ENCODE measurements around the gene TTLL11.
A peak's percentile ranks its signal among the peaks of the same experiment; 100 is the strongest.
"Not testable (repeated sequence)": the region's sequence is repeated elsewhere in the genome, so short reads cannot be mapped to it uniquely, and the experiment has no call there.

Gene TTLL11

DNA sequence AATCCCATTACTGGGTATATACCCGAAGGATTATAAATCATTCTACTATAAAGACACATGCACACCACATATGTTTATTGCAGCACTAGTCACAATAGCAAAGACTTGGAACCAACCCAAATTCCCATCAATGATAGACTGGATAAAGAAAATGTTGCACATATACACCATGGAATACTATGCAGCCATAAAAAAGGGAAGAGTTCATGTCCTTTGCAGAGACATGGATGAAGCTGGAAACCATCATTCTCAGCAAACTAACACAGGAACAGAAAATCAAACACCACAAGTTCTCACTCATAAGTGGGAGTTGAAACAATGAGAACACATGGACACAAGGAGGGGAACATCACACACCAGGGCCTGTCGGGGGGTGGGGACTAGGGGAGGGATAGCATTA is 198.7 kb downstream of the TTLL11 start:
- H3K4me1 ChIP-seq (ENCODE audit: control insufficient read depth, insufficient read depth, low read length); H3K36me3 ChIP-seq (ENCODE audit: control insufficient read depth, insufficient read depth, low read length, severe bottlenecking); H3K4me3 ChIP-seq (ENCODE audit: low read length); H3K9ac ChIP-seq (ENCODE audit: low read length); DNase-seq (ENCODE audit: low read depth); H3K27me3 ChIP-seq (replicated peaks; ENCODE audit: control insufficient read depth, insufficient read depth, low read length); H3K9me3 ChIP-seq (ENCODE audit: control insufficient read depth, low read length): not testable (repeated sequence)

DNA sequence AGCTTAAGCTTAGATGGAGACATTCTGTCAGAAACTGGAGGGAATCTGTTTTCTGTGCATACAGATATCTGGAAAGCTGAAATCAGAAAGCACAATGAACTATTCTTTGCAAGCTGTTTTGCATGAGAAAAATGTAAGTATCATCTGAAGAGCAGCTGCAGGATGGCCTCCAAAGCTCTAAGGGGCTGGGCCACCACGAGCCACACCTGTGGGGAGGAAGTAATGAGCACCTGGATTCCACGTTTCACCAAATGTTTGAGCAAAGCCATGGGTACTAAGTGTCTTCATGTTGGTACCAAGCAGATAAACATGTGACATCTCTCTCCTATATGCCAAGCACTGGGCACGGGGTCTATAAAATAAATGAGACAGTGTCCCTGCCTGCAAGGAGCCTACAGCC is 199.3 kb downstream of the TTLL11 start:
- no peaks in the 10 kb centered on the region for H3K27me3 ChIP-seq (replicated peaks; ENCODE audit: control insufficient read depth, insufficient read depth, low read length)
- no peak for DNase-seq (ENCODE audit: low read depth)
- H3K36me3 ChIP-seq (ENCODE audit: control insufficient read depth, insufficient read depth, low read length, severe bottlenecking), result no peaks in the 10 kb centered on the region
- H3K9me3 ChIP-seq (ENCODE audit: control insufficient read depth, low read length), result no peaks in the 10 kb centered on the region
- no peak overlapping the region for H3K9ac ChIP-seq (ENCODE audit: low read length)
- peaks cover 6% of the 10 kb centered on the region for H3K4me1 ChIP-seq (ENCODE audit: control insufficient read depth, insufficient read depth, low read length)
- no peak overlapping the region for H3K4me3 ChIP-seq (ENCODE audit: low read length)

DNA sequence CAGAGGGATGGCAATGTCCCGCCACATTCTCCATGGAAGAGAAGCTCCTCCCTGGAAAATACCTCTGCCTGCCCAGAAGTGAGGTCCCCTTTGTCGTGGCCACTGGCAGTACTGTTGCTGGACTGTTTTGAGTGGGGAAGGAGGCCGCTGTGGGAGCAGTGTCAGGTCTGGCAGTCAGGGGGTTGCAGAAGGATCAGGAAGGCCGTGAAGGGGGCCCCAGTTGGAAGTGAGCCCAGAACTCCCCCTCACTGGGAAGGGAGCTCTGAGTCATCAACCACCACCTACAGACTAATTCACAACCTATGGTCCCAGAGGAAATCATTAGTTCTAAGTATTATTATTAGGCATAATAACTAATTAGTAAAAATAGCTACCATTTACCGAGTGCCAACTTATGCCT is 200.4 kb downstream of the TTLL11 start:
- no peak for DNase-seq (ENCODE audit: low read depth)
- no peaks in the 10 kb centered on the region for H3K36me3 ChIP-seq (ENCODE audit: control insufficient read depth, insufficient read depth, low read length, severe bottlenecking)
- no peaks in the 10 kb centered on the region for H3K27me3 ChIP-seq (replicated peaks; ENCODE audit: control insufficient read depth, insufficient read depth, low read length)
- H3K9ac ChIP-seq (ENCODE audit: low read length), result no peak overlapping the region
- H3K4me1 ChIP-seq (ENCODE audit: control insufficient read depth, insufficient read depth, low read length), result peaks cover 17% of the 10 kb centered on the region
- H3K9me3 ChIP-seq (ENCODE audit: control insufficient read depth, low read length), result no peaks in the 10 kb centered on the region
- no peak overlapping the region for H3K4me3 ChIP-seq (ENCODE audit: low read length)

DNA sequence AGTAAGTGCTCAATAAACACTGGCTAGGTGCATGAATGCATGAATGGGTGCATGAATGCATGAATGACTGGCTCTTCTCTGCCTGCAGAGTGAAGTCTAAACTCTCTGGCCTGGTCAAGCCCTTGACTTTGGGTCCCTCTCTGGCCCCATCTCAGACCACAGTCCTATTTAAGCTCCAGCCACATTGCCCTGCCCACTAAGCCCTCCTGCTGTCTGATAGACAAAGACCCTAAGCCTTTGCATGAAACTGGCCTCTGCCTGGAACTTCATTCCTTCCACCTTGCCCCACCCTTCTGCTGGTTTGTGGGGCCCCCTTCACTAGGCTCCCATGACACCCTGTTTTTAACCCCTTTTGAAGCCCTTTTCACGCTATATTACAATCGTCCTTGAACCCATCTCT is 202.4 kb downstream of the TTLL11 start:
- Histone ChIP-seq H3K4me1 (ENCODE audit: control insufficient read depth, insufficient read depth, low read length) (peaks cover 21% of the 10 kb centered on the region), H3K9ac (ENCODE audit: low read length) (no peak overlapping the region), H3K9me3 (ENCODE audit: control insufficient read depth, low read length) (no peaks in the 10 kb centered on the region), H3K27me3 (replicated peaks; ENCODE audit: control insufficient read depth, insufficient read depth, low read length) (no peaks in the 10 kb centered on the region), H3K36me3 (ENCODE audit: control insufficient read depth, insufficient read depth, low read length, severe bottlenecking) (no peaks in the 10 kb centered on the region), H3K4me3 (ENCODE audit: low read length) (no peak overlapping the region)
- no peak for DNase-seq (ENCODE audit: low read depth)

DNA sequence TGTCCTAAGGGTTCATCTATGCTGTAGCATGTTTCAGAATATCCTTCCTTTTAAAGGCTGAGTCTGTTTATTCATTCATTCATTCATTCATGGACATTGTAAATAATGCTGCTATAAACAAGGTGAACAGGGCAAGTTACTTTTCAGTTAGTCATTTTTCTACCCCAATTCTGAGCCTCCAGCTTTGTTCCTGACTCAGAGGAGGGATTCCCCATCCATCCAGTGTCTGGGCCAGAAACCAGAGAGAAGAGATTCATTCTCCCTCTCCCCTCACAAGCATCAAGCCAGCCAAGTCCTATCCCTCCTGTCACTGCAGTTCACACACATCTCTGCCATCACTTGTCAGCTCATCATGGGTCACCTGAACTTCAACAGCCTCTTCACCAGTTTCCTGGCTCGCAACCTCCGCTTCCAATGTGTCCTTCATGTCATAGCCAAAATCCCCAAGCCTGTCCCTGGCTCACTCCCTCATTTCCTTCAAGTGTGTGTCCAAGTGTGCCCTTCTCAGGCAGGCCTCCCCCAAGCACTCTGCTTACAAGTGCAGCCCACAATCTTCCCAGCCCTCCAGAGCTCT is 203.0 kb downstream of the TTLL11 start:
- Histone ChIP-seq H3K4me1 (ENCODE audit: control insufficient read depth, insufficient read depth, low read length) (peaks cover 21% of the 10 kb centered on the region), H3K4me3 (ENCODE audit: low read length) (no peak overlapping the region), H3K9me3 (ENCODE audit: control insufficient read depth, low read length) (no peaks in the 10 kb centered on the region), H3K9ac (ENCODE audit: low read length) (no peak overlapping the region), H3K36me3 (ENCODE audit: control insufficient read depth, insufficient read depth, low read length, severe bottlenecking) (no peaks in the 10 kb centered on the region), H3K27me3 (replicated peaks; ENCODE audit: control insufficient read depth, insufficient read depth, low read length) (no peaks in the 10 kb centered on the region)
- DNase-seq (ENCODE audit: low read depth), result peak; percentile 38

DNA sequence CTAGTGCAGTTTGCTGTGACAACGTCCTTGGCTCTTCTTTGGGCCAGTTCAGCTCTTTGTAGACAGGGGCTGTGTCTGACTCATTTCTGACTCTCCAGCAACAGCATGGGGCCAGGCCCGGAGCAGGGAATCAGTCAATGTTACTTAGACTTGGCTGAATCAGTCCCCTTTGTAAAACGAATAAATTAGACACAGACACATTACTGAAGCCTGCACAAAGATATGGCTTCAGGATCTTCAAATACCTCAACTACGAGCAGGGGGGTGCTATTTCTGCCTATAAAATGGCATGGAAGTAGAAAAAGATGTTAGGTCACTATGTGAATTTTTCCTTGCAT is 204.7 kb downstream of the TTLL11 start:
- Histone ChIP-seq H3K36me3 (ENCODE audit: control insufficient read depth, insufficient read depth, low read length, severe bottlenecking) (no peaks in the 10 kb centered on the region), H3K9ac (ENCODE audit: low read length) (no peak overlapping the region)

DNA sequence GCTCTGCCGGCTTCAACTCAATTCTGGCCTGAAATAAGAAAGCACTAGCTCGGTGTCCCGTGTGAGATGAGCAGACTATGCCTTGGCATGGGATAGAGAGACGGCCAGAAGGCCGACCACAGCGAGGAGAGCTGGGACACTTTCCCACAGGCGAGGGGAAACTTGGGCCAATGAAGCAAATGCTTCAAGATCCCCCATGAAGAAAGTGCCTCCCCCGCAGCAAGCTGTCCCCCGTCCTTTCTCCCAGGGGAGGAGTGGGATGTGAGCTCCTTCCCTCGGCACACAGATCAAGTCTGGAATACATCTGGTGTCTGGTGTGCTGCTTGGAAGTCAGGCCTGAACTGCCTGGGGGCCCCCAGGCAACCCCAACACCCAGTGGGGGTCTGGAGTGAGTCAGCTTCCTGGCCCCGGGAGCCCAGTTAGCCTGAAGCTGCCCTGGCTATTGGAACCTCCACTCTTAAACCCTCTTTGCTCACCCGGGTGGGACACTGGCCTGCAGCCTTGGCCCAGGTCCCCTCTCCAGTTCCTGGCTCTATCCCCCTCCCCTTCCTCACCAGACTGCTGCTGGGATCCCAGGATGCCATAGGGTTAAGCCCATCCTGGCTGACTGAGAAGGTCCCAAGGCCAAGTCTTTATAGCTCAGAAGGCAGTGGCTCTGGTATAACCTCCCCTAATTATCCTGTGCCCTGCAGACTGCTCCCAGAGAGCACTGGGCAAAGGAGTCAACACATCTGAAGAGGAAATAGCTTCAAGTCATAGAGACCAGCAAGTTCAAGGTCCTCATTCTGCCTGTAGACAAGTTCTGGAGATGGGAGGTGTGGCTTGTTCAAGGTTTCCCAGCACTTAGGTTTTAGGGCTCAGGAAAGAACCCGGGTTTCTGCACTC is 205.3 kb downstream of the TTLL11 start:
- no peaks in the 10 kb centered on the region for H3K27me3 ChIP-seq (replicated peaks; ENCODE audit: control insufficient read depth, insufficient read depth, low read length)
- H3K4me3 ChIP-seq (ENCODE audit: low read length), result no peak overlapping the region
- H3K9me3 ChIP-seq (ENCODE audit: control insufficient read depth, low read length), result no peaks in the 10 kb centered on the region
- peaks cover 25% of the 10 kb centered on the region for H3K4me1 ChIP-seq (ENCODE audit: control insufficient read depth, insufficient read depth, low read length)
- H3K36me3 ChIP-seq (ENCODE audit: control insufficient read depth, insufficient read depth, low read length, severe bottlenecking), result no peaks in the 10 kb centered on the region
- no peak for DNase-seq (ENCODE audit: low read depth)
- no peak overlapping the region for H3K9ac ChIP-seq (ENCODE audit: low read length)

More for the DNA sequence above, 204.7 kb downstream of the TTLL11 start:
- Histone ChIP-seq H3K27me3 (replicated peaks; ENCODE audit: control insufficient read depth, insufficient read depth, low read length) (no peaks in the 10 kb centered on the region), H3K9me3 (ENCODE audit: control insufficient read depth, low read length) (no peaks in the 10 kb centered on the region), H3K4me3 (ENCODE audit: low read length) (no peak overlapping the region), H3K4me1 (ENCODE audit: control insufficient read depth, insufficient read depth, low read length) (peaks cover 21% of the 10 kb centered on the region)
- DNase-seq (ENCODE audit: low read depth), result peak; percentile 64

DNA sequence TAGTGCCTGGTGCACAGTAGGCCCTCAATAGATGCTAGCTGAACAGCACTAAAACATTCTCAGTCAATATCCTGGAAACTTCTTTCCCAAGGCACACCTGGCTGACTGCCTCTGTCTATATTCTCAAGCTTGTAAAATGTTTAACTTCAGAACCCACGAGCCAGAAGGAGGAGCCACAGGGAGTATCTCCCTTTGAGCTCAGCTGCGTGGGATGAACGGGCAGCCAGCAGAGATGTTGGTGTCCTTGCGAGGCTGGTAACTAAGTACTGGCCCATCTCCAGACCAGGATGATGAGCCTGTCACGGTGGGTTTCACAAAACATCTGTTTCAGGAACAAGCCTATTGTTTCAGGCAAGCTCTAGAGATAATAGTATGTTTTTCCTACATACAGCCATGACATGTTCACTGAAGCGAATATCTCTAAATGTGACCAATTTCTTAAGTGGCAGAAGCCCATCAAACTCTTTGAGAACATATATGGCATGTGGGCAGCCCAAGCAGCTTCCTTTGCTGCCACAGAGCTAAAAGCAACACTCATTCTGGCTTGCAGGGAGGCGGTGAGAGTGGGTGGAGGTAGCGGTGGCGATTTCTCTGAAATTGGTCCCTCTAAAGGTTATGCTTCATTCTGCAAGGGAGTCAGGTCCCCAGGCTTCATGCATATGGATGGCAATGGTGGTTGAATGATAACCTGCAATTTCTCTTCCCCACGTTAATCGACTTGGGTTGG is 206.2 kb downstream of the TTLL11 start:
- Histone ChIP-seq H3K4me1 (ENCODE audit: control insufficient read depth, insufficient read depth, low read length) (peaks cover 25% of the 10 kb centered on the region), H3K9ac (ENCODE audit: low read length) (no peak overlapping the region), H3K36me3 (ENCODE audit: control insufficient read depth, insufficient read depth, low read length, severe bottlenecking) (no peaks in the 10 kb centered on the region), H3K4me3 (ENCODE audit: low read length) (no peak overlapping the region), H3K27me3 (replicated peaks; ENCODE audit: control insufficient read depth, insufficient read depth, low read length) (no peaks in the 10 kb centered on the region), H3K9me3 (ENCODE audit: control insufficient read depth, low read length) (no peaks in the 10 kb centered on the region)
- DNase-seq (ENCODE audit: low read depth), result no peak

DNA sequence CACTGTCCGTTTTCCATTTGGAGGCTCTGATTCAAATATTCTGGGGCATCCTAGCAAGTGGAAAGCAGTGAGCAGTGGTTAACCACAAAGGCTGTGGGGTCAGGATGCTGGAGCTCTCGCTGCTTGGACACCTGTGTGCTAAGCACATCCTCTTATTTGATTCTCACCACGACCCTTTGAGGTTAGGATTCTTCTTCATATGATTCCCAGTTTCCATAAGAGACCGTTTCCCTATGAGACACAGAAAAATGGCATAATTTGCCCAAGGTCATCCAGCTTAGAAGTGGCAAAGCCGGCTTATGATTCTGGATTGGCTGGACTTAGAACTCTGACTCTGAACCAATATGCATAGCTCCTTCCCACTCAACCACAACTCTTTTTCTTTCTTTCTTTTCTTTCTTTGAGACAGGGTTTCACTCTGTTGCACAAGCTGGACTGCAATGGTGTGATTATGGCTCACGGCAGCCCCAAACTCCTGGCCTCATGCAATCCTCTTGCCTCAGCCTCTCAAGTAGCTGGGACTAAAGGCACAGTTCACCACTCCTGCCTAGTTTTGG is 207.7 kb downstream of the TTLL11 start:
- Histone ChIP-seq H3K4me3 (ENCODE audit: low read length) (no peak overlapping the region), H3K9me3 (ENCODE audit: control insufficient read depth, low read length) (no peaks in the 10 kb centered on the region), H3K4me1 (ENCODE audit: control insufficient read depth, insufficient read depth, low read length) (peaks cover 25% of the 10 kb centered on the region), H3K9ac (ENCODE audit: low read length) (no peak overlapping the region), H3K27me3 (replicated peaks; ENCODE audit: control insufficient read depth, insufficient read depth, low read length) (no peaks in the 10 kb centered on the region), H3K36me3 (ENCODE audit: control insufficient read depth, insufficient read depth, low read length, severe bottlenecking) (no peaks in the 10 kb centered on the region)
- peak; percentile 20 for DNase-seq (ENCODE audit: low read depth)

DNA sequence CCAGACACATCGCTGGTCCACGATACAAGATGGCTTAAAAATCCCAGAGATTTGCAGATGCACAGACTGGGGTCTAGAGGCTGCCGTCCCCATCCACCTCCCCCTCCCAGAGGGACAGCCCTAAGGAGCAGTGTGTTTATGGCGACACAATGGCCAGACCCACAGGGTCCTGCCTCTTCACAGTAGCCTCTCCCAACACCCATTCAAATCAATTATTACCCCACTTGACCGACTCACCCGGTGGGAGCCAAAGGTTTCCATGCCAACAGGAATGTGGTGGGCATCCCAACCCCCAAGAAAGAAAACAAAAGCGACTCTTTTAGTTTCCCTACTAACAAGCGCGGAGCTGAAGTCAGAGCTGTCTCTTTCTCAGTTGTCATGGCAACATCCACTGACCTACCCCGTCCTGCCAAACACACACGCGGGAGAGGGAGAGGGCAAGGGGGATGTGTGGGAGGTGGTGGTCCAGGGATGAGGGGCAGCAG is 209.0 kb downstream of the TTLL11 start:
- Histone ChIP-seq H3K4me1 (ENCODE audit: control insufficient read depth, insufficient read depth, low read length) (peaks cover 22% of the 10 kb centered on the region), H3K36me3 (ENCODE audit: control insufficient read depth, insufficient read depth, low read length, severe bottlenecking) (no peaks in the 10 kb centered on the region), H3K27me3 (replicated peaks; ENCODE audit: control insufficient read depth, insufficient read depth, low read length) (peaks cover 2% of the 10 kb centered on the region), H3K9ac (ENCODE audit: low read length) (no peak overlapping the region), H3K4me3 (ENCODE audit: low read length) (no peak overlapping the region), H3K9me3 (ENCODE audit: control insufficient read depth, low read length) (no peaks in the 10 kb centered on the region)
- DNase-seq (ENCODE audit: low read depth), result no peak
